Measurements from ENCODE around the gene GAGE13.
"Not testable (repeated sequence)": the region's sequence is repeated elsewhere in the genome, so short reads cannot be mapped to it uniquely, and the experiment has no call there.

The GAGE13 gene

GRCh38 chrX:49291615-49292337, 39.6 kb upstream of the GAGE13 start:
- H3K4me3 ChIP-seq (ENCODE audit: insufficient read depth, low read length, poor library complexity, severe bottlenecking), result no peak overlapping the region
- no peaks in the 10 kb centered on the region for H3K9me2 ChIP-seq (replicated peaks; ENCODE audit: insufficient read depth, low read length)
- H4K20me1 ChIP-seq (ENCODE audit: low read depth, low read length), result no peaks in the 10 kb centered on the region
- no peak overlapping the region for H3K27ac ChIP-seq (ENCODE audit: low read depth, low read length)
- no peak overlapping the region for H3K9ac ChIP-seq (ENCODE audit: low read length)
- no peaks in the 10 kb centered on the region for H3F3A ChIP-seq (ENCODE audit: insufficient read depth)
- no peaks in the 10 kb centered on the region for H3K9me3 ChIP-seq (ENCODE audit: insufficient read depth, low read length)
- H2AFZ ChIP-seq (ENCODE audit: low read depth, low read length, severe bottlenecking), result no peak overlapping the region
- H3K36me3 ChIP-seq (ENCODE audit: low read length), result no peaks in the 10 kb centered on the region
- peak; percentile 62 for TF ChIP-seq CTCF (IDR thresholded peaks at IDR 0.05; ENCODE audit: insufficient read depth, low read length, poor library complexity, severe bottlenecking)
- no peak for TF ChIP-seq EZH2phosphoT487 (conservative IDR thresholded peaks at IDR 0.05; ENCODE audit: low read length)
- H3K79me2 ChIP-seq (ENCODE audit: insufficient read depth, low read length), result no peaks in the 10 kb centered on the region
- no peak overlapping the region for H3K4me2 ChIP-seq (ENCODE audit: low read depth, low read length, poor library complexity, severe bottlenecking)
- no peaks in the 10 kb centered on the region for H3K27me3 ChIP-seq (ENCODE audit: low read length)

- no peaks in the 10 kb centered on the region for H3K9me2 ChIP-seq (replicated peaks; ENCODE audit: insufficient read depth, low read length)
- no peaks in the 10 kb centered on the region for H3K36me3 ChIP-seq (ENCODE audit: low read length)
- H3F3A ChIP-seq (ENCODE audit: insufficient read depth), result no peaks in the 10 kb centered on the region
- no peaks in the 10 kb centered on the region for H4K20me1 ChIP-seq (ENCODE audit: low read depth, low read length)
- no peak overlapping the region for H3K9ac ChIP-seq (ENCODE audit: low read length)
- no peak overlapping the region for H3K4me3 ChIP-seq (ENCODE audit: insufficient read depth, low read length, poor library complexity, severe bottlenecking)
- H3K79me2 ChIP-seq (ENCODE audit: insufficient read depth, low read length), result no peaks in the 10 kb centered on the region
- no peaks in the 10 kb centered on the region for H3K27me3 ChIP-seq (ENCODE audit: low read length)
- no peak overlapping the region for H2AFZ ChIP-seq (ENCODE audit: low read depth, low read length, severe bottlenecking)
- no peaks in the 10 kb centered on the region for H3K9me3 ChIP-seq (ENCODE audit: insufficient read depth, low read length)
- no peak overlapping the region for H3K4me2 ChIP-seq (ENCODE audit: low read depth, low read length, poor library complexity, severe bottlenecking)
- TF ChIP-seq EZH2phosphoT487 (conservative IDR thresholded peaks at IDR 0.05; ENCODE audit: low read length) (no peak), CTCF (IDR thresholded peaks at IDR 0.05; ENCODE audit: insufficient read depth, low read length, poor library complexity, severe bottlenecking) (no peak)
- no peak overlapping the region for H3K27ac ChIP-seq (ENCODE audit: low read depth, low read length)
Observed at GRCh38 chrX:49292400-49293362, 38.7 kb upstream of the GAGE13 start.

- H3K9ac ChIP-seq (ENCODE audit: low read length); H3K27ac ChIP-seq (ENCODE audit: low read depth, low read length); H4K20me1 ChIP-seq (ENCODE audit: low read depth, low read length); H3K79me2 ChIP-seq (ENCODE audit: insufficient read depth, low read length); H3K9me2 ChIP-seq (replicated peaks; ENCODE audit: insufficient read depth, low read length); H2AFZ ChIP-seq (ENCODE audit: low read depth, low read length, severe bottlenecking); H3F3A ChIP-seq (ENCODE audit: insufficient read depth); H3K9me3 ChIP-seq (ENCODE audit: insufficient read depth, low read length); H3K4me3 ChIP-seq (ENCODE audit: insufficient read depth, low read length, poor library complexity, severe bottlenecking); H3K36me3 ChIP-seq (ENCODE audit: low read length); H3K4me2 ChIP-seq (ENCODE audit: low read depth, low read length, poor library complexity, severe bottlenecking); H3K27me3 ChIP-seq (ENCODE audit: low read length): not testable (repeated sequence)
Observed at GRCh38 chrX:49299293-49299692, 32.1 kb upstream of the GAGE13 start.

GRCh38 chrX:49300703-49301102, 30.7 kb upstream of the GAGE13 start:
- Histone ChIP-seq H3K4me2 (ENCODE audit: low read depth, low read length, poor library complexity, severe bottlenecking) (no peak overlapping the region), H3K9ac (ENCODE audit: low read length) (no peak overlapping the region), H3K27me3 (ENCODE audit: low read length) (no peaks in the 10 kb centered on the region), H2AFZ (ENCODE audit: low read depth, low read length, severe bottlenecking) (no peak overlapping the region), H3K79me2 (ENCODE audit: insufficient read depth, low read length) (no peaks in the 10 kb centered on the region), H3K36me3 (ENCODE audit: low read length) (no peaks in the 10 kb centered on the region), H3K4me3 (ENCODE audit: insufficient read depth, low read length, poor library complexity, severe bottlenecking) (no peak overlapping the region), H3K27ac (ENCODE audit: low read depth, low read length) (no peak overlapping the region), H4K20me1 (ENCODE audit: low read depth, low read length) (no peaks in the 10 kb centered on the region), H3K9me2 (replicated peaks; ENCODE audit: insufficient read depth, low read length) (no peaks in the 10 kb centered on the region), H3F3A (ENCODE audit: insufficient read depth) (no peaks in the 10 kb centered on the region), H3K9me3 (ENCODE audit: insufficient read depth, low read length) (no peaks in the 10 kb centered on the region)
- TF ChIP-seq CTCF (IDR thresholded peaks at IDR 0.05; ENCODE audit: insufficient read depth, low read length, poor library complexity, severe bottlenecking) (no peak), EZH2phosphoT487 (conservative IDR thresholded peaks at IDR 0.05; ENCODE audit: low read length) (no peak)

All from SU-DHL-6 (cell line).